Mesothelial cell of epicardium (in vitro differentiated cells): ENCODE data around the gene COX5A. TPM values are rescaled to one million over a fixed set of nuclear protein-coding genes. Genes with fewer than 3 reads are reported as not detected.

Experiments
- DNase-seq, 2 experiments: peaks; one replicate each; pipeline ENCODE4 v3.0.0; 2021; ENCODE audit warnings: low spot score in 2 of 2; ENCODE audit not compliant: unreplicated experiment in 2 of 2
- H3K27ac Mint-ChIP-seq: 2 replicates; pipeline ENCODE4 v1.8.0; 2021; ENCODE audit warnings: mixed read lengths
- H3K27me3 Mint-ChIP-seq: 2 replicates; pipeline ENCODE4 v1.8.0; 2021; ENCODE audit warnings: low read depth, mixed read lengths
- H3K36me3 Mint-ChIP-seq: 2 replicates; pipeline ENCODE4 v1.8.0; 2021; ENCODE audit warnings: mixed read lengths
- H3K4me1 Mint-ChIP-seq: 2 replicates; pipeline ENCODE4 v1.8.0; 2021; ENCODE audit warnings: mixed read lengths
- H3K4me3 Mint-ChIP-seq: 2 replicates; pipeline ENCODE4 v1.8.0; 2021; ENCODE audit warnings: mild to moderate bottlenecking, moderate library complexity, mixed read lengths
- H3K9me3 Mint-ChIP-seq: 2 replicates; pipeline ENCODE4 v1.8.0; 2021; ENCODE audit warnings: mixed read lengths
- CTCF ChIP-seq: fragments of 200-600 bp; sonication (generic); IDR thresholded peaks from one replicate; pipeline ENCODE4 v1.5.0; 2021; ENCODE audit warnings: antibody characterized with exemption; ENCODE audit not compliant: unreplicated experiment
- total RNA-seq: library from RNA; stranded (reverse); gene quantifications from 3 replicates; pipeline ENCODE4 v1.2.1, GENCODE V29; 2021

COX5A gene
- total RNA-seq, 1 donor from 2014 or later, result 126 TPM

DNA sequence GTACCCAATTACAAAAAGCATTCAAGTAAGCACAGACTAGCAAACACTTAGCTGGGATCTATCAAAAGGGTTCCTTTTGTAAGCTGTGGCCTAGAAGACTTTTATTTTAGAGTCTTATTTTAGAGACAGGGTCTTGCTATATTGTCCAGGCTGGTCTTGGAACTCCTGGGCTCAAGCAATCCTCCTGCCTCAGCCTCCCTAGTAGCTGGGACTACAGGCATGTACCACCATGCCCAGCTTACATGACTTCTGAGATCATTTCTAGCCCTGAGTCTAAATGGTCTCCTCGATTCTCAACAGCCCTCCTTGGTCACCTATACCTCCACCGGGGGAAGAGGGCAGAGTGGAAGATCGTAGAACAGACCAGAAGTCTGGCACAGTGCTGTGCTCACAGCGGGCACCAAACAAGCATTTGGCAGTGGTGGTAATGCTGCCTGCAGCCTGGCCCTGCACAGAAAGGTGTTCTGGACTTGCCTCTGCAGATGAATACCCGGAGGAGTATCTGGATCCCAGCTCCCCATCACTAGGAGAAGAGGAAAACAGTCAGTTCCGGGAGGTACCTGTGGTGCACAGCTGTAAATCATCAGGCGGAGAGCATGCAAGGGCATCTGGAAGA lies 33.6 kb downstream of the COX5A start:
- no peak for DNase-seq
- Mint-ChIP-seq H3K4me1 (peaks cover 20% of the 10 kb centered on the region), H3K27ac (no peak overlapping the region), H3K4me3 (peak overlapping the region; percentile 97), H3K9me3 (no peaks in the 10 kb centered on the region), H3K36me3 (peaks cover 18% of the 10 kb centered on the region), H3K27me3 (no peaks in the 10 kb centered on the region)
- no peak for TF ChIP-seq CTCF

DNA sequence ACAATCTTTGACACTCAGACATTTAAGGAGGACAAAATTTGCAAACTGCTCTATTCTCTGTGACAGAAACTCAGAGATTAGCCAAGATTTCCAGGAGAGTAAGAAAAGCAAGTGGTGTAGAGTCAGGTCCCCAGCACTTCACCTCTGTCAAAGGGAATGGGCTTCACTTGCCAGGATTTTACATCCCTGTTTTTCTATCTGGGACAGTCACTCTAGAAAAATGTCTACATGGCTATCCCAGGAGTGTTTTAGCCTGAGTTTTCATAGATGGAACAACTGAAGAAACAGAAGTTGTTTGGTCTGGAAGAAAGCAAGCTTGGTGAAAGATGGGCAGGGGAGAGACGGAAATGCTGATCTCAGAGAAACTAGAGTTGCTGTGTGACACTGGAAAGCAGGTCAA lies 34.2 kb downstream of the COX5A start:
- Mint-ChIP-seq H3K27me3 (no peaks in the 10 kb centered on the region), H3K36me3 (peaks cover 14% of the 10 kb centered on the region), H3K4me3 (peak overlapping the region; percentile 23), H3K9me3 (no peaks in the 10 kb centered on the region), H3K27ac (no peak overlapping the region), H3K4me1 (peaks cover 20% of the 10 kb centered on the region)
- DNase-seq, result no peak
- no peak for TF ChIP-seq CTCF

- TF ChIP-seq CTCF, result no peak
- no peak overlapping the region for H3K4me3 Mint-ChIP-seq
- no peaks in the 10 kb centered on the region for H3K9me3 Mint-ChIP-seq
- H3K27ac Mint-ChIP-seq, result no peak overlapping the region
- peaks cover 18% of the 10 kb centered on the region for H3K4me1 Mint-ChIP-seq
- no peak for DNase-seq
- H3K36me3 Mint-ChIP-seq, result peaks cover 14% of the 10 kb centered on the region
- no peaks in the 10 kb centered on the region for H3K27me3 Mint-ChIP-seq
These were observed 35.4 kb downstream of the COX5A start for GRCh38 chr15:74902295-74903075.

- Mint-ChIP-seq H3K9me3 (no peaks in the 10 kb centered on the region), H3K36me3 (peaks cover 14% of the 10 kb centered on the region), H3K4me3 (no peak overlapping the region), H3K27ac (peak overlapping the region; percentile 34), H3K4me1 (peaks cover 14% of the 10 kb centered on the region), H3K27me3 (no peaks in the 10 kb centered on the region)
- peak in 1 of 2 experiments; percentile 71 for DNase-seq
- peak; percentile 92 for TF ChIP-seq CTCF
These were observed 36.2 kb downstream of the COX5A start for GRCh38 chr15:74901612-74902063.

GRCh38 chr15:74897300-74897701 lies 40.6 kb downstream of the COX5A start:
- no peaks in the 10 kb centered on the region for H3K4me1 Mint-ChIP-seq
- TF ChIP-seq CTCF, result no peak
- no peaks in the 10 kb centered on the region for H3K27me3 Mint-ChIP-seq
- peaks cover 26% of the 10 kb centered on the region for H3K36me3 Mint-ChIP-seq
- H3K4me3 Mint-ChIP-seq, result no peak overlapping the region
- no peak overlapping the region for H3K27ac Mint-ChIP-seq
- no peaks in the 10 kb centered on the region for H3K9me3 Mint-ChIP-seq
- no peak for DNase-seq
